Neutrophil (primary cell): ENCODE measurements around the gene ARHGAP4.

ENCODE experiments used
- H3K27ac ChIP-seq: fragments of 200-600 bp; sonication (generic); 2 replicates; pipeline ENCODE4 v1.5.1; 2016; ENCODE audit warnings: mild to moderate bottlenecking, moderate library complexity
- H3K27me3 ChIP-seq: fragments of 200-600 bp; sonication (generic); 2 replicates; pipeline ENCODE4 v1.6.0; 2016; ENCODE audit warnings: mild to moderate bottlenecking
- H3K36me3 ChIP-seq: fragments of 200-600 bp; sonication (generic); 2 replicates; pipeline ENCODE4 v1.5.1; 2017
- H3K4me1 ChIP-seq, 2 experiments: fragments of 200-600 bp in 1 of 2; sonication (generic) in 1 of 2; 1 replicate in 1 of 2; 2 replicates in 1 of 2; pipeline versions ENCODE4 v1.5.1 to v1.6.1; 2013 to 2016; ENCODE audit warnings: low read depth in 1 of 2, low read length in 1 of 2, mild to moderate bottlenecking in 1 of 2, moderate library complexity in 1 of 2; ENCODE audit not compliant: control insufficient read depth in 1 of 2, insufficient read depth in 1 of 2
- H3K4me3 ChIP-seq, 2 experiments: fragments of 200-600 bp in 1 of 2; sonication (generic) in 1 of 2; 1 replicate in 1 of 2; 2 replicates in 1 of 2; pipeline ENCODE4 v1.5.1; 2013 to 2016; ENCODE audit warnings: low read depth in 1 of 2, low read length in 1 of 2, mild to moderate bottlenecking in 1 of 2, moderate library complexity in 1 of 2
- H3K9me3 ChIP-seq: fragments of 200-600 bp; sonication (generic); 2 replicates; pipeline ENCODE4 v1.5.1; 2016
- TF ChIP-seq, protein P1 (sequence below): fragments of 200-600 bp; sonication (generic); IDR thresholded peaks from 2 replicates; pipeline ENCODE4 v1.5.1; 2016; ENCODE audit warnings: antibody characterized with exemption

The ARHGAP4 gene

DNA sequence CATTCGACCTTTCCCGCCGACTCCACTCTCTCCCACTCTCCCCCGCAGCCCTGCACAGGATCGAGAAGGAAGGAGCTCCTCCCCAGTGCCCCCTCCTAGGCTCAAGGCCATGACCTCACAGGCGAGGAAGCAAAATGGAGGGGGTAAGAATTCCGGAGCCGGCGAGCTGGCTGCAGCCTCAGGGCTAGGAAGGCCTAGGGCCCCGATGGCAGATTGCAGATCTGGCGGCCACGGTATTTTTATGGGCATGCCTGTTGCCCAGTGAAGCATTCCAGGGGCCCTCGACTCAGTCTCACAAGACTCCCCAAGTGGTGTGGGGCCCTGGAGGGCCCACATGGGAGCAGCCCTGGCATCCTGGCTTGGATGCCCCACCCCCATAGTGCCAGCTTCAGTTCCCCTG, 39.1 kb downstream of the ARHGAP4 start:
- H3K4me3 ChIP-seq: no peak overlapping the region
- H3K9me3 ChIP-seq: no peaks in the 10 kb centered on the region
- TF ChIP-seq, protein P1, sequence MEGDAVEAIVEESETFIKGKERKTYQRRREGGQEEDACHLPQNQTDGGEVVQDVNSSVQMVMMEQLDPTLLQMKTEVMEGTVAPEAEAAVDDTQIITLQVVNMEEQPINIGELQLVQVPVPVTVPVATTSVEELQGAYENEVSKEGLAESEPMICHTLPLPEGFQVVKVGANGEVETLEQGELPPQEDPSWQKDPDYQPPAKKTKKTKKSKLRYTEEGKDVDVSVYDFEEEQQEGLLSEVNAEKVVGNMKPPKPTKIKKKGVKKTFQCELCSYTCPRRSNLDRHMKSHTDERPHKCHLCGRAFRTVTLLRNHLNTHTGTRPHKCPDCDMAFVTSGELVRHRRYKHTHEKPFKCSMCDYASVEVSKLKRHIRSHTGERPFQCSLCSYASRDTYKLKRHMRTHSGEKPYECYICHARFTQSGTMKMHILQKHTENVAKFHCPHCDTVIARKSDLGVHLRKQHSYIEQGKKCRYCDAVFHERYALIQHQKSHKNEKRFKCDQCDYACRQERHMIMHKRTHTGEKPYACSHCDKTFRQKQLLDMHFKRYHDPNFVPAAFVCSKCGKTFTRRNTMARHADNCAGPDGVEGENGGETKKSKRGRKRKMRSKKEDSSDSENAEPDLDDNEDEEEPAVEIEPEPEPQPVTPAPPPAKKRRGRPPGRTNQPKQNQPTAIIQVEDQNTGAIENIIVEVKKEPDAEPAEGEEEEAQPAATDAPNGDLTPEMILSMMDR: no peak
- H3K27ac ChIP-seq: no peak overlapping the region
- H3K36me3 ChIP-seq: no peaks in the 10 kb centered on the region
- peaks cover 96% of the 10 kb centered on the region for H3K27me3 ChIP-seq
- no peaks in the 10 kb centered on the region for H3K4me1 ChIP-seq

DNA sequence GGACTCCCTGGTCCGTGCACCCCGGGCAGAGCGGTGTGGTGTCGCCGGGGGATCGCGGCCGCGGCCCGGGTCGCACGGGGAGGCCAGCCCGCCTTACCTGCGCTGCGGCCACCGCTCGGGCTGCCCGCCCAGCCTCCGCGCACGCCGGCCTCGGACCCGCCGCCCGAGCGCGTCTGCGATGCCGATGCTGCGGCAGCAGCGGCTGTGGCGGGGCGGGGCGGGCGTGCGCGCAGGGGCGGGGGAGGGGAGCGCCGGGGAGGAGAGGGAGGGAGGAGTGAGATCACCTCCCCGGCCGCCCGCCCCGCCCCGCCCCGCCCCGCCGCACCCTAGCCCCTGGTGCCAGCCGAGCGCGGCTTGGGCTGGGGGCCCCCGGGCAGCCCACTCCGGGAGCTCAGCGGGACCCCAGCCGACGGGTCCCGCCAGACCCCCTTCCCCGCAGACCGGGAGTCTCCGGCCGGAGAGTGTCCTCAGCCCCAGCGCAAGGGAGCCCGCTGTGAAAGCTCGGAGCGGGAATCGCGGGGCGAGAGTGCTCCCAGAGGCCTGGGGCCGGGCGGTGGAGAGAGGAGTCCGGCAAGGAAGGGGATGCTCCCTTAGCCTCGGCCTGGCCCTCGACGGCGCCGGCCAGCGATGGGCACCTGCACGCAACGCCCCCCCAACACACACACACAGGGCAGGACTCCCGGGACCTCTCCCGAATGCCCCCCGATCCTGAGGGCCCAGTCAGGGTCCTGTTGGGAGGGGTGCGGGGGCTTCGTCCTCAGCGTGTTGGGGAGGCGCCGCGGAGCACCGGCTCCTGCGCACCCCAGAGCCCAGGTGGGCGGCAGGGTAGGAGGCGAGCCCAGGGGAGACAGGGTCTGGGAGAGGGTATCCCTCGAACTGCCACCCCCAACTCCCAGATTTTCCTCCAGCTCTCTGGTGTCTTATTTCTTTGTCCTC, 39.8 kb downstream of the ARHGAP4 start, which contains the start of gene L1CAM:
L1CAM (minus strand) TSS at position 206 of the 936 bp plus-strand sequence. CDS start 10,337 bp downstream, outside the sequence.
- H3K4me1 ChIP-seq: no peaks in the 10 kb centered on the region
- no peaks in the 10 kb centered on the region for H3K9me3 ChIP-seq
- no peak within 1 kb of the TSS for H3K27ac ChIP-seq
- H3K27me3 ChIP-seq: peaks cover 100% of the 10 kb centered on the region
- no peak within 1 kb of the TSS for H3K4me3 ChIP-seq
- no peaks in the 10 kb centered on the region for H3K36me3 ChIP-seq
- TF ChIP-seq, protein P1: no peak

GRCh38 chrX:153885208-153885787, 40.8 kb downstream of the ARHGAP4 start:
- Histone ChIP-seq H3K4me3 (no peak overlapping the region), H3K27me3 (peaks cover 100% of the 10 kb centered on the region), H3K9me3 (no peaks in the 10 kb centered on the region), H3K4me1 (no peaks in the 10 kb centered on the region), H3K27ac (no peak overlapping the region), H3K36me3 (no peaks in the 10 kb centered on the region)
- TF ChIP-seq, protein P1: no peak

- Histone ChIP-seq H3K27ac (no peak overlapping the region), H3K27me3 (peaks cover 100% of the 10 kb centered on the region), H3K4me3 (no peak overlapping the region), H3K4me1 (no peaks in the 10 kb centered on the region), H3K36me3 (no peaks in the 10 kb centered on the region), H3K9me3 (no peaks in the 10 kb centered on the region)
- TF ChIP-seq, protein P1: no peak
These were observed 41.5 kb downstream of the ARHGAP4 start for GRCh38 chrX:153884590-153884989.

DNA sequence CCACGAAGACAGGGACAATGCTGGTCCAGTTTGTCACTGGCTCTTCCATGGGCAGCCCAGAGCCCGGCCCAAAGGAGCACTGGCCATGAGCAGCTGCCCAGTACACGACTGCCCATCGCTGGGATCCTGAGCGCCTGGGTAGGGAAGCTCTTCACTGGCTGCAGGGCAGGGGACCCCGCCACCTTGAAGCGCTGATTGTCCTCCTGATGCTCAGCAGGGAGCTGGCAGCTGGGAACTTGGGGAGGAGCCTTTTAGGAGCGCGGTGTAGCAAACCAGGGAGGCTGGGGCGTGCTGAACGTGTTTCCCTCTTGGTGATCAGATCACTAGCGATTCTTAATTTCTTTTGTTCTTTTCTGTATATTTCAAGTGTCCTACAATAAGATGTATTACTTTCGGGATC, 41.9 kb downstream of the ARHGAP4 start:
- Histone ChIP-seq H3K27ac (no peak overlapping the region), H3K36me3 (no peaks in the 10 kb centered on the region), H3K4me3 (no peak overlapping the region), H3K27me3 (peaks cover 100% of the 10 kb centered on the region), H3K4me1 (no peaks in the 10 kb centered on the region), H3K9me3 (no peaks in the 10 kb centered on the region)
- TF ChIP-seq, protein P1: no peak
